ENCODE data around the gene PAQR4. TPM values are rescaled to one million over a fixed set of nuclear protein-coding genes. Genes with fewer than 3 reads are reported as not detected.
A peak's percentile ranks its signal among the peaks of the same experiment; 100 is the strongest.

Gene PAQR4
- total RNA-seq, 6 donors from 2014 or later = 5.2 to 13.5 (median 8.3) TPM

- TF ChIP-seq POLR2A (IDR thresholded peaks at IDR 0.05) = peak in 1 of 4 donors; percentile 80
- TF ChIP-seq CTCF (IDR thresholded peaks at IDR 0.05) = peak in 1 of 6 experiments; percentile 15
- peak in 2 of 4 donors; percentile 61 to 93 for TF ChIP-seq EP300 (IDR thresholded peaks at IDR 0.05)
- peak; percentile 68 to 92 for TF ChIP-seq POLR2AphosphoS5 (IDR thresholded peaks at IDR 0.05)
Observed at GRCh38 chr16:3020604-3021448, 51.7 kb downstream of the PAQR4 start.

GRCh38 chr16:3021449-3022207, 52.5 kb downstream of the PAQR4 start:
- H3K4me1 ChIP-seq = peaks cover 45 to 72% (median 53%) of the 10 kb centered on the region in 4 donors
- H3K36me3 ChIP-seq = peaks cover 3 to 15% (median 10%) of the 10 kb centered on the region in 4 donors
- H3K9me3 ChIP-seq = no peaks in the 10 kb centered on the region
- H3K27ac ChIP-seq = peak overlapping the region; percentile 94 to 97 (median 97)
- DNase-seq (peak in 1 of 2 donors; percentile 93), ATAC-seq (ENCODE audit: low FRiP score in 2 of 2) (peak; percentile 74 to 77)
- H3K27me3 ChIP-seq = peaks cover 0 to 10% (median 3%) of the 10 kb centered on the region in 4 donors
- 13 to 31% methylated on average over 8 to 25 of the region's 25 CpGs for WGBS, 2 donors
- H3K4me3 ChIP-seq = peak overlapping the region; percentile 62 to 80 (median 72)
- peak in 1 of 4 donors; percentile 3 for TF ChIP-seq POLR2A (IDR thresholded peaks at IDR 0.05)
- TF ChIP-seq POLR2AphosphoS5 (IDR thresholded peaks at IDR 0.05) = no peak
- TF ChIP-seq EP300 (IDR thresholded peaks at IDR 0.05) = no peak
- TF ChIP-seq CTCF (IDR thresholded peaks at IDR 0.05) = peak in 4 of 6 experiments; percentile 16 to 54 (median 32)

More at GRCh38 chr16:3020604-3021448, 51.7 kb downstream of the PAQR4 start:
- peaks cover 45 to 72% (median 53%) of the 10 kb centered on the region in 4 donors for H3K4me1 ChIP-seq
- H3K27ac ChIP-seq = peak overlapping the region; percentile 94 to 97 (median 97)
- H3K9me3 ChIP-seq = no peaks in the 10 kb centered on the region
- WGBS, 2 donors = 4% methylated on average over 24 of the region's 57 CpGs; no CpG with 5 or more reads in 1 of the 2 donors
- peaks cover 0 to 10% (median 3%) of the 10 kb centered on the region in 4 donors for H3K27me3 ChIP-seq
- H3K36me3 ChIP-seq = peaks cover 1 to 7% (median 2%) of the 10 kb centered on the region in 4 donors
- peak; percentile 56 to 82 for ATAC-seq (ENCODE audit: low FRiP score in 2 of 2)
- peak overlapping the region; percentile 62 to 80 (median 72) for H3K4me3 ChIP-seq
- DNase-seq = peak; percentile 91 to 95

- Histone ChIP-seq H3K9me3 (no peaks in the 10 kb centered on the region), H3K4me1 (peaks cover 45 to 72% (median 53%) of the 10 kb centered on the region in 4 donors), H3K27ac (peak overlapping the region; percentile 94 to 97 (median 97)), H3K4me3 (peak overlapping the region in 3 of 4 donors; percentile 62 to 76 (median 69)), H3K36me3 (peaks cover 3 to 21% (median 16%) of the 10 kb centered on the region in 4 donors), H3K27me3 (peaks cover 0 to 9% (median 3%) of the 10 kb centered on the region in 4 donors)
- TF ChIP-seq CTCF (IDR thresholded peaks at IDR 0.05) (no peak), POLR2A (IDR thresholded peaks at IDR 0.05) (peak in 1 of 4 donors; percentile 11), EP300 (IDR thresholded peaks at IDR 0.05) (peak in 1 of 4 donors; percentile 67), POLR2AphosphoS5 (IDR thresholded peaks at IDR 0.05) (peak; percentile 60 to 81)
- WGBS, 2 donors = 23 to 24% methylated on average over 6 to 8 of the region's 8 CpGs
- DNase-seq (peak; percentile 94 to 95), ATAC-seq (ENCODE audit: low FRiP score in 2 of 2) (peak; percentile 72 to 78)
Observed at GRCh38 chr16:3022208-3022683, 53.1 kb downstream of the PAQR4 start.

- DNase-seq = no peak
- TF ChIP-seq POLR2A (IDR thresholded peaks at IDR 0.05) (no peak), CTCF (IDR thresholded peaks at IDR 0.05) (no peak), POLR2AphosphoS5 (IDR thresholded peaks at IDR 0.05) (no peak), EP300 (IDR thresholded peaks at IDR 0.05) (no peak)
- H3K27ac ChIP-seq = peak overlapping the region; percentile 94 to 97 (median 97)
- H3K4me3 ChIP-seq = peak overlapping the region; percentile 57 to 91 (median 69)
- ATAC-seq (ENCODE audit: low FRiP score in 2 of 2) = no peak
- WGBS, 2 donors = 57 to 71% methylated on average over 5 to 8 of the region's 8 CpGs
- peaks cover 45 to 73% (median 53%) of the 10 kb centered on the region in 4 donors for H3K4me1 ChIP-seq
- no peaks in the 10 kb centered on the region for H3K9me3 ChIP-seq
- H3K27me3 ChIP-seq = peaks cover 0 to 4% (median 1%) of the 10 kb centered on the region in 4 donors
- peaks cover 3 to 23% (median 20%) of the 10 kb centered on the region in 4 donors for H3K36me3 ChIP-seq
Observed at GRCh38 chr16:3022684-3023414, 53.7 kb downstream of the PAQR4 start.

Measured in upper lobe of left lung (tissue), 6 donors.